Naive B cell (primary cell): ENCODE measurements around the gene NES. TPM values are rescaled to one million over a fixed set of nuclear protein-coding genes. Genes with fewer than 3 reads are reported as not detected.

Experiments
- ATAC-seq, 2 donors: fragments of 150-1000 bp; cut with Tn5 transposase; 2 replicates each; pipeline ENCODE4 v1.10.0; 2021; ENCODE audit warnings: low read depth in 2 of 2, mild to moderate bottlenecking in 2 of 2, moderate library complexity in 2 of 2
- DNase-seq: peaks from one replicate; pipeline ENCODE4 v3.0.0; 2022
- H3K27ac Mint-ChIP-seq, 6 donors: one replicate each; pipeline ENCODE4 v1.8.0; 2020 to 2022; ENCODE audit warnings: mild to moderate bottlenecking in 6 of 6, mixed read lengths in 6 of 6, moderate library complexity in 5 of 6, inconsistent platforms in 2 of 6
- H3K27me3 Mint-ChIP-seq, 3 donors: one replicate each; pipeline ENCODE4 v1.8.0; 2021 to 2022; ENCODE audit warnings: mixed read lengths in 3 of 3, mild to moderate bottlenecking in 1 of 3
- H3K36me3 Mint-ChIP-seq, 2 donors: one replicate each; pipeline ENCODE4 v1.8.0; 2020 to 2022; ENCODE audit warnings: mixed read lengths in 2 of 2, inconsistent platforms in 1 of 2, mild to moderate bottlenecking in 1 of 2
- H3K4me1 Mint-ChIP-seq, 3 donors: one replicate each; pipeline ENCODE4 v1.8.0; 2020 to 2022; ENCODE audit warnings: mixed read lengths in 3 of 3, inconsistent platforms in 1 of 3, mild to moderate bottlenecking in 1 of 3, moderate library complexity in 1 of 3
- H3K4me3 Mint-ChIP-seq, 8 donors: one replicate each; pipeline ENCODE4 v1.8.0; 2020 to 2022; ENCODE audit warnings: mild to moderate bottlenecking in 8 of 8, mixed read lengths in 8 of 8, moderate library complexity in 8 of 8, inconsistent platforms in 2 of 8
- H3K9me3 Mint-ChIP-seq, 7 donors: one replicate each; pipeline ENCODE4 v1.8.0; 2020 to 2022; ENCODE audit warnings: mixed read lengths in 7 of 7, mild to moderate bottlenecking in 5 of 7, inconsistent platforms in 2 of 7, moderate library complexity in 1 of 7
- polyA plus RNA-seq, 6 donors: library from polyadenylated mRNA; unstranded; fragments of 300-500 nt; fragmentation: Illumina TruSeq; gene quantifications; one replicate each; pipeline ENCODE4 v1.2.3, GENCODE V29; 2021; ENCODE audit warnings: low read depth in 6 of 6

The NES gene
- polyA plus RNA-seq, 6 donors from 2014 or later, result not detected

GRCh38 chr1:156682166-156682890 lies 5.1 kb upstream of the NES start:
- H3K4me1 Mint-ChIP-seq, result peaks cover 20 to 31% (median 30%) of the 10 kb centered on the region in 3 donors
- peaks cover 55 to 76% (median 60%) of the 10 kb centered on the region in 3 donors for H3K27me3 Mint-ChIP-seq
- no peak for DNase-seq
- peak; percentile 52 to 77 for ATAC-seq
- peaks cover 5 to 7% of the 10 kb centered on the region in 2 donors for H3K36me3 Mint-ChIP-seq
- H3K9me3 Mint-ChIP-seq, result no peaks in the 10 kb centered on the region
- H3K27ac Mint-ChIP-seq, result peak overlapping the region in 1 of 6 donors; percentile 23
- H3K4me3 Mint-ChIP-seq, result peak overlapping the region in 4 of 8 donors; percentile 2 to 31 (median 24)

- Mint-ChIP-seq H3K27me3 (peaks cover 55 to 81% (median 66%) of the 10 kb centered on the region in 3 donors), H3K27ac (peak overlapping the region in 2 of 6 donors; percentile 25 to 77), H3K9me3 (no peaks in the 10 kb centered on the region)
Measured at GRCh38 chr1:156681196-156681960, 4.2 kb upstream of the NES start.

GRCh38 chr1:156680056-156680455 lies 2.8 kb upstream of the NES start:
- ATAC-seq (no peak), DNase-seq (no peak)
- Mint-ChIP-seq H3K9me3 (no peaks in the 10 kb centered on the region), H3K4me3 (no peak overlapping the region), H3K36me3 (peaks cover 5 to 7% of the 10 kb centered on the region in 2 donors), H3K4me1 (peaks cover 25 to 36% (median 33%) of the 10 kb centered on the region in 3 donors), H3K27ac (peak overlapping the region in 1 of 6 donors; percentile 53), H3K27me3 (peaks cover 48 to 88% (median 74%) of the 10 kb centered on the region in 3 donors)

More at GRCh38 chr1:156681196-156681960, 4.2 kb upstream of the NES start:
- peak overlapping the region in 1 of 8 donors; percentile 2 for H3K4me3 Mint-ChIP-seq
- no peak for ATAC-seq
- peaks cover 5 to 7% of the 10 kb centered on the region in 2 donors for H3K36me3 Mint-ChIP-seq
- H3K4me1 Mint-ChIP-seq, result peaks cover 25 to 36% (median 33%) of the 10 kb centered on the region in 3 donors
- DNase-seq, result no peak

GRCh38 chr1:156677616-156678596 lies 699 bp upstream of the NES start:
- peaks cover 5 to 7% of the 10 kb centered on the region in 2 donors for H3K36me3 Mint-ChIP-seq
- DNase-seq (peak; percentile 36), ATAC-seq (peak in 1 of 2 donors; percentile 35)
- no peaks in the 10 kb centered on the region for H3K9me3 Mint-ChIP-seq
- peak overlapping the region in 4 of 6 donors; percentile 9 to 90 (median 54) for H3K27ac Mint-ChIP-seq
- H3K4me3 Mint-ChIP-seq, result peak overlapping the region in 7 of 8 donors; percentile 35 to 71 (median 64)
- H3K27me3 Mint-ChIP-seq, result peaks cover 42 to 88% (median 72%) of the 10 kb centered on the region in 3 donors
- peaks cover 25 to 28% (median 27%) of the 10 kb centered on the region in 3 donors for H3K4me1 Mint-ChIP-seq

GRCh38 chr1:156676114-156676819 lies 940 bp downstream of the NES start:
- ATAC-seq (no peak), DNase-seq (no peak)
- Mint-ChIP-seq H3K27me3 (peaks cover 51 to 93% (median 83%) of the 10 kb centered on the region in 3 donors), H3K9me3 (no peaks in the 10 kb centered on the region), H3K4me3 (peak overlapping the region in 1 of 8 donors; percentile 24), H3K27ac (no peak overlapping the region), H3K36me3 (peaks cover 5 to 13% of the 10 kb centered on the region in 2 donors), H3K4me1 (peaks cover 14 to 17% (median 16%) of the 10 kb centered on the region in 3 donors)

GRCh38 chr1:156675210-156676113 lies 1.7 kb downstream of the NES start:
- Mint-ChIP-seq H3K27ac (no peak overlapping the region), H3K4me3 (peak overlapping the region in 2 of 8 donors; percentile 24 to 77), H3K36me3 (peaks cover 5 to 16% of the 10 kb centered on the region in 2 donors), H3K27me3 (peaks cover 52 to 91% (median 83%) of the 10 kb centered on the region in 3 donors), H3K9me3 (no peaks in the 10 kb centered on the region), H3K4me1 (peaks cover 14 to 19% (median 18%) of the 10 kb centered on the region in 3 donors)
- ATAC-seq (no peak), DNase-seq (no peak)

- DNase-seq (no peak), ATAC-seq (no peak)
- Mint-ChIP-seq H3K27ac (no peak overlapping the region), H3K9me3 (no peaks in the 10 kb centered on the region), H3K27me3 (peaks cover 38 to 85% (median 76%) of the 10 kb centered on the region in 3 donors), H3K4me3 (no peak overlapping the region), H3K4me1 (peaks cover 14 to 21% (median 19%) of the 10 kb centered on the region in 3 donors), H3K36me3 (peaks cover 5 to 16% of the 10 kb centered on the region in 2 donors)
Measured at GRCh38 chr1:156673387-156674121, 3.7 kb downstream of the NES start.

- peaks cover 26 to 68% (median 58%) of the 10 kb centered on the region in 3 donors for H3K27me3 Mint-ChIP-seq
- peaks cover 0 to 9% of the 10 kb centered on the region in 2 donors for H3K36me3 Mint-ChIP-seq
- no peak for ATAC-seq
- H3K27ac Mint-ChIP-seq, result peak overlapping the region in 1 of 6 donors; percentile 17
- no peak for DNase-seq
- H3K4me1 Mint-ChIP-seq, result peaks cover 5 to 12% (median 7%) of the 10 kb centered on the region in 3 donors
- no peak overlapping the region for H3K4me3 Mint-ChIP-seq
- no peaks in the 10 kb centered on the region for H3K9me3 Mint-ChIP-seq
Measured at GRCh38 chr1:156671804-156672203, 5.4 kb downstream of the NES start.

- no peaks in the 10 kb centered on the region for H3K9me3 Mint-ChIP-seq
- peaks cover 26 to 64% (median 57%) of the 10 kb centered on the region in 3 donors for H3K27me3 Mint-ChIP-seq
- DNase-seq (no peak), ATAC-seq (no peak)
- H3K4me3 Mint-ChIP-seq, result no peak overlapping the region
- peaks cover 10 to 19% (median 18%) of the 10 kb centered on the region in 3 donors for H3K4me1 Mint-ChIP-seq
- peaks cover 0 to 9% of the 10 kb centered on the region in 2 donors for H3K36me3 Mint-ChIP-seq
- H3K27ac Mint-ChIP-seq, result peak overlapping the region in 1 of 6 donors; percentile 83
Measured at GRCh38 chr1:156670791-156671190, 6.4 kb downstream of the NES start.

- peaks cover 0 to 9% of the 10 kb centered on the region in 2 donors for H3K36me3 Mint-ChIP-seq
- no peak overlapping the region for H3K4me3 Mint-ChIP-seq
- peaks cover 14 to 23% (median 22%) of the 10 kb centered on the region in 3 donors for H3K4me1 Mint-ChIP-seq
- peak overlapping the region in 1 of 6 donors; percentile 26 for H3K27ac Mint-ChIP-seq
- no peak for DNase-seq
- H3K27me3 Mint-ChIP-seq, result peaks cover 26 to 62% (median 52%) of the 10 kb centered on the region in 3 donors
- H3K9me3 Mint-ChIP-seq, result no peaks in the 10 kb centered on the region
- no peak for ATAC-seq
Measured at GRCh38 chr1:156670359-156670758, 6.8 kb downstream of the NES start.

- H3K4me3 Mint-ChIP-seq, result no peak overlapping the region
- H3K36me3 Mint-ChIP-seq, result peaks cover 0 to 9% of the 10 kb centered on the region in 2 donors
- ATAC-seq (no peak), DNase-seq (no peak)
- H3K9me3 Mint-ChIP-seq, result no peaks in the 10 kb centered on the region
- H3K27ac Mint-ChIP-seq, result no peak overlapping the region
- peaks cover 26 to 57% (median 49%) of the 10 kb centered on the region in 3 donors for H3K27me3 Mint-ChIP-seq
- H3K4me1 Mint-ChIP-seq, result peaks cover 20 to 29% (median 28%) of the 10 kb centered on the region in 3 donors
Measured at GRCh38 chr1:156669794-156670193, 7.4 kb downstream of the NES start.
